Left kidney (tissue), 2 donors: ENCODE data around the gene CGAS. TPM values are rescaled to one million over a fixed set of nuclear protein-coding genes. Genes with fewer than 3 reads are reported as not detected.
"Not testable (repeated sequence)": the region's sequence is repeated elsewhere in the genome, so short reads cannot be mapped to it uniquely, and the experiment has no call there.

Experiments used
- DNase-seq: peaks from one replicate; pipeline ENCODE4 v3.0.0-alpha.2; 2013
- polyA plus RNA-seq: library from polyadenylated mRNA; unstranded; fragments of 120-200 nt; gene quantifications from one replicate; pipeline ENCODE4 v1.2.1, GENCODE V29; 2013; ENCODE audit not compliant: insufficient read length

CGAS gene
- polyA plus RNA-seq, 1 donor = 2.9 TPM

DNA sequence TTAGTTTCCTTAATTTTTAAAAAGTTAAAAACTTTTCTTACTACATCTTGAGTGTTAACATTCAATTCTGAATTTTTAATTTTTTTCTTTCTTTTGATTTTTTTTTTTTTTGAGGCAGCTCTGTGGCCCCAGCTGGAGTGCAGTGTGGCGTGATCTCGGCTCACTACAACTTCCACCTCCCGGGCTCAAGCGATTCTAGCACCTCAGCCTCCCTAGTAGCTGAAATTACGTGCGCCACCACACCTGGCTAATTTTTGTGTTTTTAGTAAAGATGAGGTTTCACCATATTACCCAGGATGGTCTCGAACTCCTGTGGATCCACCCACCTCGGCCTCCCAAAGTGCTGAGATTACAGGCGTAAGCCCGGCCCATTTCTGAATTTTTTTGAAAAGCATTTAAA lies 56.2 kb downstream of the CGAS start:
- no peak for DNase-seq

DNA sequence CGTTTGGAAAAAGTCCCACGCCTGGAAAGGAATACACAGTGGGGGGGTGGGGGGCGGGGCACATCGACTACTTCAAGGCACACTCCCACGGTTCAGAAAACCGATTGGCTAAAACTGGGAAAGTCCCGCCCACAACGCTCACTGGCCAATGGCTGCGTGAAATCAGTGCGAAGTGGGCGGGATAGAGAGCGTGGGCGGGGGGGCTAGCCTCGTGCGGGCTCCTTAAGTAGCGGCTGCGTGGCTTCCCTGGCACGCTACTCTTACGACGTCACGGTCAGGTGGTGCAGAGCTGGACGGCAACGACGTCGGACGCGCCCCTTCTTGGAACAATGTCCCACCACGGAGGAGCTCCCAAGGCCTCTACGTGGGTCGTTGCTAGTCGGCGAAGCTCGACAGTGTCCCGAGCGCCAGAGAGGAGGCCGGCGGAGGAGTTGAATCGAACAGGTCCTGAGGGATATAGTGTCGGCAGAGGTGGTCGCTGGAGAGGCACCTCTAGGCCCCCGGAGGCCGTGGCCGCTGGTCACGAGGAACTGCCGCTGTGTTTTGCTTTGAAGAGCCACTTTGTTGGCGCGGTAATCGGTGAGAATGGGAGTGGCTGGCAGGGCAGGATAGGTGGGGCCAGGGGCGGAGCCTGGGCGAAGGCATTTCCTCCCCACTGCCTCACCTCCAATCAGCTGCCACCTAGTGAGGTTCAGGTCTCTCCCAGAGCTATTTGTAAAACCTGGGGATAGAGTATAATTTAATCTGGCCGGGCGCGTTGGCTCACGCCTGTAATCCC lies 57.3 kb downstream of the CGAS start, which contains the start of gene DDX43:
TSS of gene DDX43 (plus strand) at position 252 of the 778 bp plus-strand sequence. CDS start at position 330, 78 bp downstream.
- DNase-seq = no peak

DNA sequence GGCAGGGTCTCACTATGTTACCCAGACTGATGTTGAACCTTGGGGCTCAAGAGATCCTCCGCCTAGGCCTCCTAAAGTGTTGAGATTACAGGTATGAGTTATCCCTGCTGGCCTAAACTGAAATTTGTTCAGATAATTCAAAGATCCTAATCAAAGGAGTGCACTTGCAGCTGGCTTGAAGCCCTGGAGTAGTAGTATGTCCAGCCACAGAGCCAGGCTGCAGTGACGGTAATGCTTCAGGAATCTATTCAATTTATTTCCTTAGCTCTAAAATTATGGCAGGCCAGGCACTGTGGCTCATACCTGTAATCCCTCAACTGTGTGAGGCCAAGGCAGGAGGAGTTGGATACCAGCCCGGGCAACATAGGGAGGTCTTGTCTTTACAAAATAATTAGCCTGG lies 58.8 kb downstream of the CGAS start:
- no peak for DNase-seq

DNA sequence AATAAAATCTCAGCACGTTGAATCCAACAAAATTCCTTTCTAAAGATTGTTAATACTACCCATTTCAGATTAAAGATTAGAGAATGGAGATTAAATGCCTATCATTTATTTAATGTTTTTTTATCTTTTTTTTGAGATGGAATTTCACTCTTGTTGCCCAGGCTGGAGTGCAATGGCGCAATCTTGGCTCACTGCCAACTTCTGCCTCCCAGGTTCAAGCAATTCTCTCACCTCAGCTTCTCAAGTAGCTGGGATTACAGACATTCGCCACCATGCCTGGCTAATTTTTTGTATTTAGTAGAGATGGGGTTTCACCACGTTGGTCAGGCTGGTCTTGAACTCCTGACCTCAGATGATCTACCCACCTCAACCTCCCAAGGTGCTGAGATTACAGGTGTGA lies 59.9 kb downstream of the CGAS start:
- not testable (repeated sequence) for DNase-seq

DNA sequence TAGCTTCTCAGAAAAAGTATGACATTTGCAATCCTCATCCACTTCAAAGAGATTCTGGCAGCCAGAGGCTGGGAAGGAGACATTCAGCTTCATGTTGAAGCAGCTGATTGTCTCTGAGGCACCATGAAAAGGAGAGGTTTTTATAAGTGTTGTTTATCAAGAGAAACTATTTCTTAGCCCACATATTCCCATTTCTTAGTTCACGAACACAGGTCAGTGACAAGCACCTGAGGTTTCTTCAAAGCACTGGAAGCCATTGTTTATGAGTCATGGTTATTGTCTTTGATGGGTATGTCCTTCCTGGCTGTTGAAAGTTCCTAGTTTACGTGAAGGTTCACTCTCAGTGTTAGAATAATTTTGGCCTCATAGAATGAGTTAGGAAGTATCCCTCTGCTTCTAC lies 60.4 kb downstream of the CGAS start:
- DNase-seq = no peak

DNA sequence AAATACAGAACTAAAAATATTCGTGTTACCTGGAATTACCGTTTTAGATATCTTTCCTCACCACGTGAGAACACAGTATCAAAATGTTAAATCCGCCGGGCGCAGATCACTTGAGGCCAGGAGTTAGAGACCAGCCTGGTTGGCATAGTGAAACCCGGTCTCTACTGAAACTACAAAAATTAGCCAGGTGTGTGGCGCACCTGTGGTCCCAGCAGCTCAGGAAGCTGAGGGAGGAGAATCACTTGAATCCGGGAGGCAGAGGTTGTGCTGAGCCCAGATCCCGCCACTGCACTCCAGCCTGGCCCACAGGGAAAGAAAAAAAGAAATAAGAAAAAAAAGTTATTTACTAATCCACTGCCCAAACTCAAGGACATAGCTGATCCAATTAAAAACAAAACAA lies 62.2 kb downstream of the CGAS start:
- no peak for DNase-seq

DNA sequence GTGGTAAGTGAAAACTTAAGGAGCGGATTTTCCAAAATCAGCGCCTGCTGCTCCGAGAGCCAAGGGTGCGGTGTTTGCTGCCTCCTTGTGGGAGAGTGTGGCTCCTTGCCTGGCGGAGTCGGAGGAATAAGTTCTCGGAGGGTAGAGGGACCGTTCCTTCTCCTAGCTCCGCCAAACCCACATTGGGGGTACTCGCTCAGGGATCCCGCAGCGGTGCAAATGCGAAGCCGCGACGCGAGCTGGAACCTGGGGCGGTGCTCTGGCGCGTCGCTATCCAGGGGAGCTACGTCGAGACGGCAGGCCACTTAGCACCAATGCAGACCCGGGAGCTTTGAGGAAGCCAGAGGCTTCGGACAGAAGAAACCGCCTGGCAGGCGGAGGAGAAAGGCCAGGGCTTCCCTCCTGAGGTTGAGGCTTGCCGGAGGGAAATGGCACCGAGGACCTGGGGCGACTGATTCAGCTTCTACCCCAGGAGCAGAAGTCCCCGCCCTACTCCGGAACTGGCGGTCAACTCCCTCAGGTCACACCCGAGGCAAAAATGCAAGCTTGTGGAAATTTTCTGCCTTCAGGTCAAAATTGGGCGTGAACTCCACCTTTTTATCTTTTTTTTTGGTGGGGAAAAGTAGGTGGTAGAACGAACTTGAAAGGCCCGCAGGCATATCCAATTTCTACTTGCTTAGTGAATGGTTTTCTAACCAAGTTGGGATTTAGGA lies 63.1 kb downstream of the CGAS start:
- peak; percentile 48 for DNase-seq

DNA sequence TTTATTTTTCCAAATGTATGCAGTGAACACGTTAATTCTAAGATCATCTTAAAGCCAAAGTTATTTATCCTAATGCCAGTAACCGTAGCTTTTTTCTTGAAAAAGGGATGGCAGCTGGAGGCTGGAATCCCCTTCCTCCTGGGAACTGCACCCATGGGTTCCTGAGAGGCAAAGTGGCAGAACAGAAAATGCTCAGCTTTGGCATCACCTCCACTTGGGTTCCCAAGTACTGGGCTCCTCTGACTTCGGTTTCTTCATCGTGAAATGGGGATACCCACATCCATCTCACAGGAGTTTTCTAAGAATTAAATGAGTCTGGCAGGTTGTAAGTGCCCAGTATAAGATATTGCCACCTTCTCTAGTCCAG lies 63.7 kb downstream of the CGAS start:
- DNase-seq = no peak

DNA sequence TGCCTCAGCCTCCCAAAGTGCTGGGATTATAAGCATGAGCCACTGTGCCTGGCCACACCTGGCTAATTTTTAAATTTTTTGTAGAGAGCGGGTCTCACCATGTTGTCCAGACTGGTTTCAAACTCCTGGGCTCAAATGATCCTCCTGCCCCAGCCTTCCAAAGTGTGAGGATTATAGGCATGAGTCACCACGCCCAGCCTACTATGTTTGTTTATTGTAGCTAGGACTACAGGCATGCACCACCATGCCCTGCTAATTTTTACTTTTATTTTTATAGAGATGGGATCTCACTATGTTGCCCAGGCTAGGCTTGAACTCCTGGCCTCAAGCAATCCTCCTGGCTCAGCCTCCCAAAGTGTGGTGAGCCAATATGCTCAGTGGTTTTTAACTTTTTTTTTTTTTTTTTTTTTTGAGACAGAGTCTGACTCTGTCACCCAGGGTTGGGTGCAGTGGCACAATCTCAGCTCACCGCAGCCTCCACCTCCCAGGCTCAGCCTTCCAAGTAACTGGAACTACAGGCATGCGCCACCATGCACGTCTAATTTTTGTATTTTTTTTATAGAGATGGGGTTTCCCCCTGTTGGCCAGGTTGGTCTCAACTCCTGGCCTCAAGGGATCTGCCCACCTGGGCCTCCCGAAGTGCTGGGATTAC lies 69.5 kb downstream of the CGAS start:
- no peak for DNase-seq

DNA sequence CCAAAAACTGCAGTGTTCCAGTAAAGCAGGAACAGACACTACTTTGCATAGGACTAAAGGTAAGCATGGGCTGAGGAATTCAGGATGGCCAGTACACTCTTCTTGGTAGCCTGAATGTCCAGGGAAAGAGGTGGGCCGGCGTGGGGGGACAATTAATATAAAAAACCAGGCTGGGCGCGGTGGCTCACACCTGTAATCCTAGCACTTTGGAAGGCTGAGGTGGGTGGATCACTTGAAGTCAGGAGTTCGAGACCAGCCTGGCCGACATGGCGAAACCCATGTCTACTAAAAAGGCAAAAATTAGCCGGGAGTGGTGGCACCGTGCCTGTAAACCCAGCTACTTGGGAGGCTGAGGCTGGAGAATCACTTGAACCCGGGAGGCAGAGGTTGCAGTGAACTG lies 70.6 kb downstream of the CGAS start:
- not testable (repeated sequence) for DNase-seq

DNA sequence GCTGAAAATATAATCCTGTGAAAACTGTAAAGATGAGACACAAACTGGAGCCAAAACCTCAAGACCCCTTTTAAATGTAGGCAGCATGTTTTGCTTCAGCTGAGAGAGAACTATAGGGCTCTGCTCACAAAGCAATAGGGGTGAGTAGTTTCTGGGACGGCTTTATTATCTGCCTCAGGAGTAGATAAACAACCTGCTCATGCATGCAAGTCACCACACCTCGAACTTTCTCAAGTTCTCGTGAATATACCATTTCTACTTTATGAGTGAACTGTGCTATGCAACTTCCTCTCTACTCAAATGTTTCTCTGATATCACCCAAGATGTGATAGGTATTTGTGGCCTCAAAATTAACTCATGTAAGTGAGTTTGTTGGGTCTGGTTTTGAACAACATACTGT lies 74.9 kb downstream of the CGAS start:
- DNase-seq = no peak

DNA sequence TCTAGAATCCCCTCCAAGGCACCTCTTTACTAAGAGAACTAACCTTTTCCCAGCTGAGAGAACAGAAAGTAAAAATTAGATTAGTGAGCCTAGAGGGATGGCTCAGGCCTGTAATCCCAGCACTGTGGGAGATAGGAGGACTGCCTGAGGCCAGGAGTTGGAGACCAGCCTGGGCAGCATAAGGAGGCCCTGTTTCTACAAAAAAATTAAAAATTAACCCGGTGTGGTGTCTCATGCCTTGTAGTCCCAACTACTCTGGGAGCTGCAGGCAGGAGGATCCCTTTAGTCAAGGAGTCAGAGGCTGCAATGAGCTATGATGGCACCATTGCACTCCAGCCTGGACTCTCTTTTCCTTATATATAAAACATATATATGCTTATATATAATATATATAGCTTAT lies 76.9 kb downstream of the CGAS start:
- no peak for DNase-seq

Other genes starting within 250 kb of the CGAS start
- gene KHDC1L, start 226.8 kb downstream of the CGAS start, polyA plus RNA-seq = 0.62 TPM
- 12.3 TPM for gene KHDC1, start 189.1 kb downstream of the CGAS start, polyA plus RNA-seq
- gene DPPA5, start 98.0 kb downstream of the CGAS start, polyA plus RNA-seq = not detected
- not detected for gene KHDC3L, start 89.6 kb downstream of the CGAS start, polyA plus RNA-seq
- gene OOEP, start 82.4 kb downstream of the CGAS start, polyA plus RNA-seq = not detected
- 0.40 TPM for gene DDX43, start 57.5 kb downstream of the CGAS start, polyA plus RNA-seq
- 38.6 TPM for gene MTO1, start 9.4 kb upstream of the CGAS start, polyA plus RNA-seq
- 19,137 TPM for gene EEF1A1, start 68.7 kb upstream of the CGAS start, polyA plus RNA-seq
- gene SLC17A5, start 201.7 kb upstream of the CGAS start, polyA plus RNA-seq = 23.2 TPM
- 15.2 TPM for gene CD109, start 243.9 kb upstream of the CGAS start, polyA plus RNA-seq